Measurements from ENCODE around the gene PLAGL2. TPM values are rescaled to one million over a fixed set of nuclear protein-coding genes. Genes with fewer than 3 reads are reported as not detected.

The PLAGL2 gene
- total and polyA plus RNA-seq, 9 of the 15 experiments (the other 6 are each of a cell fraction or from before 2014, with no cell fraction given), result 3.1 to 24.3 (median 6.4) TPM

- H3K27ac ChIP-seq (ENCODE audit: extremely low read depth, low read depth, low read length), result no peak overlapping the region
- H3K9me3 ChIP-seq (replicated peaks; ENCODE audit: control insufficient read depth, insufficient read depth, low read depth, low read length), result no peaks in the 10 kb centered on the region
- H3K4me1 ChIP-seq (replicated peaks in 1 of 2; ENCODE audit: control insufficient read depth in 2 of 2, insufficient read depth in 2 of 2, low read length in 2 of 2), result no peaks in the 10 kb centered on the region; a peak in 1 of 5 replicates
- intact Hi-C loops (cut with micrococcal nuclease), result no loop called here
- DNase-seq (ENCODE audit: extremely low read depth in 1 of 4, low spot score in 3 of 4) (no peak), ATAC-seq (no peak), FAIRE-seq (no peak)
- in situ Hi-C loops (cut with MboI), result no loop called here
- H3K9me1 ChIP-seq (ENCODE audit: control insufficient read depth, insufficient read depth, low read length), result no peaks in the 10 kb centered on the region
- ChIA-PET POLR2A (interaction anchor here (1.0 kb wide), 1 partner anchor 8 kb away, joined by 3 read pairs; no protein-coding TSS in a partner anchor), CTCF (ENCODE audit: low intra/inter-chr PET ratio) (no interaction called here)
- 59% methylated on average over 6 of the region's 6 CpGs for WGBS (ENCODE audit: insufficient coverage, low coverage, missing lambda C conversion rate)
- H3K27me3 ChIP-seq (ENCODE audit: control insufficient read depth in 2 of 2, insufficient read depth in 2 of 2, low read length in 2 of 2), result no peaks in the 10 kb centered on the region
- no peaks in the 10 kb centered on the region for H3K36me3 ChIP-seq (ENCODE audit: control insufficient read depth, insufficient read depth, low read length)
- no peak overlapping the region for H2AFZ ChIP-seq (ENCODE audit: low read depth, low read length)
- H3K4me3 ChIP-seq, result no peak overlapping the region
- H3K4me2 ChIP-seq (ENCODE audit: insufficient read depth, low read length), result no peak overlapping the region
- H3K9ac ChIP-seq (ENCODE audit: insufficient read depth in 1 of 2, low read depth in 2 of 2, low read length in 2 of 2), result no peak overlapping the region
- no peaks in the 10 kb centered on the region for H4K20me1 ChIP-seq (replicated peaks; ENCODE audit: control insufficient read depth, insufficient read depth, low read length)
- no TSS peak for BruUV-seq (replicated peaks)
- no peaks in the 10 kb centered on the region for H3K79me2 ChIP-seq (ENCODE audit: control insufficient read depth, insufficient read depth, low read length)
- no peak for TF ChIP-seq HDAC8 (tag; IDR thresholded peaks at IDR 0.05)
- TF ChIP-seq TFAP4 (CRISPR knock-in tag; IDR thresholded peaks at IDR 0.05; ENCODE audit: borderline replicate concordance), result no peak
- TF ChIP-seq TEAD2 (tag; IDR thresholded peaks at IDR 0.05), result no peak
- TF ChIP-seq, protein P1, sequence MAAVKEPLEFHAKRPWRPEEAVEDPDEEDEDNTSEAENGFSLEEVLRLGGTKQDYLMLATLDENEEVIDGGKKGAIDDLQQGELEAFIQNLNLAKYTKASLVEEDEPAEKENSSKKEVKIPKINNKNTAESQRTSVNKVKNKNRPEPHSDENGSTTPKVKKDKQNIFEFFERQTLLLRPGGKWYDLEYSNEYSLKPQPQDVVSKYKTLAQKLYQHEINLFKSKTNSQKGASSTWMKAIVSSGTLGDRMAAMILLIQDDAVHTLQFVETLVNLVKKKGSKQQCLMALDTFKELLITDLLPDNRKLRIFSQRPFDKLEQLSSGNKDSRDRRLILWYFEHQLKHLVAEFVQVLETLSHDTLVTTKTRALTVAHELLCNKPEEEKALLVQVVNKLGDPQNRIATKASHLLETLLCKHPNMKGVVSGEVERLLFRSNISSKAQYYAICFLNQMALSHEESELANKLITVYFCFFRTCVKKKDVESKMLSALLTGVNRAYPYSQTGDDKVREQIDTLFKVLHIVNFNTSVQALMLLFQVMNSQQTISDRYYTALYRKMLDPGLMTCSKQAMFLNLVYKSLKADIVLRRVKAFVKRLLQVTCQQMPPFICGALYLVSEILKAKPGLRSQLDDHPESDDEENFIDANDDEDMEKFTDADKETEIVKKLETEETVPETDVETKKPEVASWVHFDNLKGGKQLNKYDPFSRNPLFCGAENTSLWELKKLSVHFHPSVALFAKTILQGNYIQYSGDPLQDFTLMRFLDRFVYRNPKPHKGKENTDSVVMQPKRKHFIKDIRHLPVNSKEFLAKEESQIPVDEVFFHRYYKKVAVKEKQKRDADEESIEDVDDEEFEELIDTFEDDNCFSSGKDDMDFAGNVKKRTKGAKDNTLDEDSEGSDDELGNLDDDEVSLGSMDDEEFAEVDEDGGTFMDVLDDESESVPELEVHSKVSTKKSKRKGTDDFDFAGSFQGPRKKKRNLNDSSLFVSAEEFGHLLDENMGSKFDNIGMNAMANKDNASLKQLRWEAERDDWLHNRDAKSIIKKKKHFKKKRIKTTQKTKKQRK (IDR thresholded peaks at IDR 0.05; ENCODE audit: borderline replicate concordance, low read depth, low read length), result no peak
- no peak for TF ChIP-seq ZNF696 (CRISPR knock-in tag; conservative IDR thresholded peaks at IDR 0.05)
- no peak for TF ChIP-seq COPS2 (conservative IDR thresholded peaks at IDR 0.05)
- no peak for TF ChIP-seq PYGO2 (tag; IDR thresholded peaks at IDR 0.05)
- TF ChIP-seq ZBED1 (IDR thresholded peaks at IDR 0.05), result no peak
- no peak for TF ChIP-seq KAT8 (IDR thresholded peaks at IDR 0.05; ENCODE audit: low read depth)
Observed at GRCh38 chr20:32244150-32244823, 36.7 kb upstream of the PLAGL2 start.
